Endometrial microvascular endothelial cells (primary cell): ENCODE data around the gene PTDSS2. TPM values are rescaled to one million over a fixed set of nuclear protein-coding genes. Genes with fewer than 3 reads are reported as not detected.

Experiments
- in situ Hi-C: cut with HindIII; loops from 2 replicates; pipeline ENCODE4 v1.10.0; 2017; ENCODE audit warnings: low sequenced_read_pairs, low pct_unique_long_range_greater_than_20kb; ENCODE audit errors: inconsistent ontology term
- total RNA-seq: library from RNA; depleted of rRNA; stranded (reverse); fragments of >200 nt; gene quantifications from one replicate; pipeline ENCODE4 v1.2.3, GENCODE V29; 2015; ENCODE audit errors: inconsistent ontology term

Gene PTDSS2
- total RNA-seq, 1 donor from 2014 or later: 43.1 TPM

DNA sequence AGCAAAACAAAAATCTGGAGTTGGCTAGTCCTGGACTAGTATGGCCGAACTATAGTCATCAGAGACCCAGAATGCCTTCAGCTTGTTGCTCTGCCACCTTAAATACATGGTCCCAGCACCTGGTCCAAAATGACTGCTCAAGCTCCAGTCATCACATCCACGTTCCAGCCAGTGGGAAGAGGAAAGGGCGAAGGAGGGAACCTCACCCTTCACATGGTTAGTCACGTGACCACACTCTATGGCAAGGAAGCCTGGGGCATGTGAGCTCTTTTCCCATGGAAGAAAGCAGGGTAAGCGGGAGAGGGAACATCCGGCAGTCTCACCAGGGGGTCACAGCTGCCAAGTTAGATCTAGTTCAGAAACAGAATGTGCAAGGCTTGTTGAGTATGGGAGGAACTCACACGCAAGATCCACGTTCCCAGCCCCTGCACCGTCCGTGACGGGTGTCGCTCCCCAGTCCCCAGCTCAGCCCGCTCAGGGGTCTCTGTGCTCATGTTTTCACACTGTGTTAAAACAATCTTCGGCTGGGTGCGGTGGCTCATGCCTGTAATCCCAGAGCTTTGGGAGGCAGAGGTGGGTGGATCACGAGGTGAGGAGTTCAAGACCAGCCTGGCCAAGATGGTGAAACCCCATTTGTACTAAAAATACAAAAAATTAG, 6.4 kb upstream of the PTDSS2 start:
- in situ Hi-C loops: no loop called here

DNA sequence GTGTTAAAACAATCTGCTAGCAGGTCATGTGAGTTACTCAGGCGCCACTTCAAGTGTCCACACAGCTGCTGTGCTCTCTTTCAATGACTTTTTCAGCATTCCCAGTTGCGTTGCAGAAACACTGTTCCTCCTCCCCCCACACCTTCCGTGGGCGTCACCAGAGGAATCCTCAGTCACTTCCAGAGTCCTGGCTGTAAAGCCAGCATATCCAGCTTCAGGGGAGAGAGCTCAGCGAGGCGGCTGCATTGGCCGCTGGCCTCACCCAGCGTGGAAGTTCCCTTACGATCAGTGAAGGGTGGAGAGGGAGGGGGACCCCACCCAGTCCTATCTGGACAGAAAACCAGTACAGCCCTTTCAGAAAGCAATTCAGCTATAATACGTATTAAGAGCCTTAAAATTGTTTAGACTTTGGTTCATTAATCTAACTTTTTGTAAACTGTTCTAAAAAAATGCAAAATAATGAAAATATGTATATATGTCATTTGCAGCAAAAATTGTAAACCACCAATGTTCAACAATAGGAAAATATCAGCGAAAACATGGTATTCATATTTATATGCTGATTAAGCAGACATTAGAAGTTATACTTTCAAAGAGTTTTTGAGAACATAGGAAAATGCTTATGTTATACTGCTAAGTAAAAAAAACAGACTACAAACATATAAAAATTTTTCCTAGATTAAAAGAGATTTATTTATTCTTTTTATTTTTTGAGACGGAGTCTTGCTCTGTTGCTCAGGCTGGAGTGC, 5.5 kb upstream of the PTDSS2 start:
- in situ Hi-C loops: no loop called here

DNA sequence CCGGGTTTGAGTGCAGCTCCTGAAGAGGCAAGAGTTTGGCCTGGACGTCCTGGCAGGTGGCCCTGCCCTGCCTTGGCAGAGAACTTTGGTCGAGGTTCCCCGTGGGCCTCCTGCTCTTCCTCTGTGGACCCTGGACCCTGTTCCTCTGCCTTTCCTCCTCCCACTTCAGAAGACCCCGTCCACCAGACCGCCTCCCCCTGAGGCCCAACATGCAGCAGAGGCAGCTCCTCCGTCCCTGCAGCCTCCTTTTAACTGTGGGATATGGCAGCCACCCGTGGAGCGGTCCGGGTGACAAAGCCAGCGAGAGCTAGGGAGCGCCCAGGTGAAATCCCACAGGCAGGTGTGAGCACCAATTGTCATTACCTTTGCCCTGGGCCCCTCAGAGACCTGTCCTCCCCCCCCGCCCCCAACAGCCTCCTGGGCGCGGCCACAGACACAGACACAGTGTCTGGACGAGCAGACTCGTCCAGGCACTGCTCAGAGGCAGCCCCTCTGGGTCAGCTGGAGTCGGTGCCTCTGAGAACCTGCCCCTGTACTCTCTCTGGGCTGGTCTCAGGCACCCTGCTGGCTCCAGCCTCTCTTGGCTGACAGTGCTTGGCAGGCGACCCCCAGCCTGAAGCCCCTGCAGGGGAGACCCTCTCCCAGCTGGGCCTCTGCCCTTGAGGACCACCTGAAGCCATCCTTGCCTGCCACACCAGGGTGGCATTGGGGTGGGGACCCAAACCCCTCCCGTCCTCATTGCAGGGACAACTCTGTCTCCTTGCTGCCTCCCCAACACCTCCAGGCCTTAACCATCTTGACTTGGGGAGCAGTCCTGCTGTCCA, 4.1 kb upstream of the PTDSS2 start:
- in situ Hi-C loops: no loop called here

GRCh38 chr11:446891-447290, 3.2 kb upstream of the PTDSS2 start:
- in situ Hi-C loops: no loop called here

DNA sequence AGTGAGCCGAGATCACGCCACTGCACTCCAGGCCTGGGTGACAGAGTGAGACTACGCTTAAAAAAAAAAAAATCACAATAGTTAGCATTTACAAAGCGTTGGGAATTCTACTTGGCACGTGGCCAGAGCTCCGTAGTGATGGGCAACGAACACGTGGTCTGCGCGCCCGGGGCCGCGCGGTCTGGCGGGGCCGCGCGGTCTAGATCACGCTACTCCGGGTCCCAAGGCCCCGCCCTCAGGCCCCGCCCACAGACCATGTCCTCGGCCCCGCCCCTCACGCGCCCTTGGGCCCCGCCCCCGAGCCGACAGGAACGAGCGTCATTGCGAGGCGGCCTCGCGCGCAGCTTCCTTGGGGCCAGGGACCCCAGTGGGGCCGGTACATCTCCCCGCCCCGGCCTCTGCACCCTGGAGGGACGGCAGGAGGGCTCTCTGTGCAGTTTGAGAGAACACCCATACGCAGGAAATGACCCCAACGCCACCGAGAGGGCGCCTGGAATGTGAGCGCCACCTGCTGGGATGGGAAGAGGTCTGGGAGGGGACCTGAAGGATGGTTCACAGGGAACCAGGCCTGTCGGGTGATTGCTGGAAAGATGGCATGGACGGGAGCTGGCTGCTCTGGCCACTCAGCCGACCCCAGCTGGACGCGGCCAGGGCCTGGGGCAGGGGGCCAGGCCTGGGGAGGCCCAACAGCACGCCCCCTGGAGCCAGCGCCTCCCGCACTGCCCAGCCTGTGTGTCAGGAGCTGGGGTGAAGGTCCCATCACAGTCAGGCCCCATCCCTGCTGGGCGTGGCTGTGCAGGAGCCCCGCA, 2.0 kb upstream of the PTDSS2 start:
- in situ Hi-C loops: no loop called here

DNA sequence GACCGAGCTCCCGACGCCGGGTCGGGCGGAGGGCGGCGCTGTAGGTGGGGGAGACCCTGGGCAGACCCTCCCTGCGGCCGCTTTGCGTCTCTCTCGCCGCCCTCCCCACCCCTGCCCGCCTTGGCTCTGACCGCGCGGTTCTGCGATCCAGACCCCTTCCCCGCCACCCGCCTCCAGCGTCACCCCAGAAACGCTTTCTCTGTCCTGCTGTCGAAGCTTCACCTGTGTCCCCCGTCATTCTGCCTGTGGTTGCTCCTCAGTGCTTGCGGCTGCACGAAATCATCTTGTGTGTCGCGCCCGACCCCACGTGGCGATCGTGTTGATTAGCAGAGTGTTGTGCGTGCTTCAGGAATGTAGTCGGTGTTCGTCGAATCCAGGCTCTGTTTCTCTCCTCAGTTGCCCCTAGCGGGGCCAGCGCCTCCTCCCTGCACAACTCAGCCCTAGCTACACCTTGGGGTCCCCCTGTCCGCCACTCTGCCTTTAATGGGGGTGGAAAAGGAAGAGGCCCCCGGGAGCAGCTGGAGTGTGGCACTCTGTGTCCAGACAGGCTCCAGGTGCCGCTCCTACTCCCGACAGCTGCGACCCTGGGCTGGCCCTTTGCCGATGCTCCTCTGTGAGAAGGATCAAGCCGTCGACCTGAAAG, 851 bp downstream of the PTDSS2 start:
- in situ Hi-C loops: no loop called here

- in situ Hi-C loops: no loop called here
These were observed 1.7 kb downstream of the PTDSS2 start for GRCh38 chr11:451738-452137.

- in situ Hi-C loops: no loop called here
These were observed 2.2 kb downstream of the PTDSS2 start for GRCh38 chr11:452203-452744.

GRCh38 chr11:452916-453527, 2.9 kb downstream of the PTDSS2 start:
- in situ Hi-C loops: no loop called here

- in situ Hi-C loops: no loop called here
These were observed 3.5 kb downstream of the PTDSS2 start for GRCh38 chr11:453564-453963.

DNA sequence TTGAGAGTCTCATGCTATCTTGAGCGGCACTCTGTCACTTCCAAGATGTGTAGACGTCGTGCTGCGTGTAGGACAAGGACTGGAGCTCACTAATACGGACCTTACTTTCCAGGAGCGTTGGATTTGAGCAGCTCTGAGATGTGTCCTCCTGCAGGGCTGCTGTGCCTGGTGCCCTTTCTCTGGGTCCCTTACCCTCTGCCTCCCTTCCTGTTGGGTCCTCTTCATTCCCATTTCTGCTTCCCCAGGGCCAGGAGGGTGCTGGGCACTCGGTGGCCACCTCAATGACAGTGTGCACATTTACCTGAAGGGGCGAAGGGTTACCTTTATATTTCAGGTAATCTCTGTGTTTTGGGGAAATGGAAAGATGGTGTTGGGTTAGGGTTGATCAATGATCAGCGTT, 4.0 kb downstream of the PTDSS2 start:
- in situ Hi-C loops: no loop called here

DNA sequence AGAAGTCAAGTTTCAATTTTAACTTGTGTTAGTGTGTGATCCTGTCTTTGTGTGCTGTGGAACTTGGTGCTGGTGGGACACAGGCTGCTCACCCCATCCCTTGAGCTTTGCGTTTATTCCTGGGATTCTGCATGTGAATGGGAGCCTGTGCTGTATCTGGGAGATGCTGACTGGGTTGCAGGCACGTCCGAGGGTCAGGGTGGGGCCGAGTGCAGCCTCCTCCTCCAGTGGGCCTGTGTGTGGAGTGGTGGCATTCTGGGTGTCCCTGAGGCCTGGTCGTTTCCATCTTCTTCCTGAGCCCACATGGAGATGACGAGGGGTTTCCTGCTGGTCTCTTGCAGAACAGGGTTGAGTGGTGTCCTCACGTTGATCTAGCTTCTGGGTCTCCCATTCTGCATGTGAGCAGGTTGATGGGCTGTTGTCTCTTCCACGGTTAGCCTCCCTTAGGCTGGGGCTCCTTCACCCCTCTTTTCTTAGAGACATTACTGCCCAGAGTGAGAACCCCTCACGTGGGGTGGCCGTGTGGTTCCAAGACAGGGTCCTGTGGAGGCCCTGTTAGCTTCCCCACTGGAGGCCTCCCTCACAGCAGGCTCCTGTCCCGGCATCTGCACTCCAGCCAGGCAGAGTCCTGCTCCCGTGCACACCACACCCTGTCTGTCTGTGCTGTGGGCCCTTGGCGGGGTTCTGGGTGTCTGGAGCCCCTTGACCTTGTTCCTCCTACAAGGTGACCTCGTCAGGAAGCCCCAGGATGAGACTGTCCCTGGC, 4.9 kb downstream of the PTDSS2 start:
- in situ Hi-C loops: no loop called here

- in situ Hi-C loops: no loop called here
These were observed 5.6 kb downstream of the PTDSS2 start for GRCh38 chr11:455566-456147.

DNA sequence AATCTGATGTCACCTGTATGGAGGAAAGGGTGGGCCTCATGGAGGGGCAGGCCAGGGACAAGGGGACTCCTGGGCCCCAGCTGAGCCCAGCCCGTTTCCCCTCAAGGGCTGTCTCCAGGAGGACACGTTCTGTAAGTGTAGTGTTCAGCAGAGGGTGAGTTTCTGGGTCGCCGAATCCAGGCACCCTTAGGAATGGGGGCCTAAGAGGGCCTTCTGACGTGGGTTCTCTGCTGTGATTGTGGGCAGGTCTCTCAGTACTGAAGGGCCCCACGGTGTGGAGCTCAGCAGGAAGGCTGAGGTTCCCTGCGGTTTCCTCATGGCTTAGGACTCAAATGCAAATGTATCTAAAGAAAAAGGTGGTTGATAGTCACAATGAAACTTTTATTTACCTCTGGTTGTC, 6.5 kb downstream of the PTDSS2 start:
- in situ Hi-C loops: no loop called here

DNA sequence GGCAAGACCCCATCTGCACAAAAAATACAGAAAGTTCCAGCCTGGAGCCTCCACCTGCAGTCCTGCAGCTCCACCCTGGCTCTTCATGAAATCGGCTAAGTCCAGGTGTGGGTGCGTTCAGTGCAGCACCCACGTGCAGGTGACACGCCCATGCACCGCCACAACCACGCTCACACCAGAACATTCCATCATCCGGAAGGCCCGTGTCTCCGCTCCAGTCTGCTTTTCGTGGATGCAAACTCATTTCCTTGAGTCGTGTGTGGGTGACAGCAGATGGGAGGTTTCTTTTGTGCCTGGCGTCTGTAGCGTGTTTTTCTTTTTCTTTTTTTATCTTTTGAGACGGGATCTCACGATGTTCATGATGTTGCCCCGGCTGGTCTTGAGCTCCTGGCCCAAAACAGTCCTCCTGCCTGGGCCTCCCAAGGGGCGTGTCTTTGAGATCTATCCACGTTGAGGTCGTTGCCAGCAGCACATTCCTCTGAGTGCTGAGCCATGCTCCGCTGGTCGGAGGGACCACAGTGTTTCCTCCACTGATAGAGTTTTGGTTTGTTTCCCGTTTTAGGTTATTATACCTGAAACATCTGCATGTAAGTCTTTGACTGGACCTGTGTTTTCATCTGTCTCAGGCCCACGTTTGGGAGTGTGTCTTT, 7.2 kb downstream of the PTDSS2 start:
- in situ Hi-C loops: no loop called here

DNA sequence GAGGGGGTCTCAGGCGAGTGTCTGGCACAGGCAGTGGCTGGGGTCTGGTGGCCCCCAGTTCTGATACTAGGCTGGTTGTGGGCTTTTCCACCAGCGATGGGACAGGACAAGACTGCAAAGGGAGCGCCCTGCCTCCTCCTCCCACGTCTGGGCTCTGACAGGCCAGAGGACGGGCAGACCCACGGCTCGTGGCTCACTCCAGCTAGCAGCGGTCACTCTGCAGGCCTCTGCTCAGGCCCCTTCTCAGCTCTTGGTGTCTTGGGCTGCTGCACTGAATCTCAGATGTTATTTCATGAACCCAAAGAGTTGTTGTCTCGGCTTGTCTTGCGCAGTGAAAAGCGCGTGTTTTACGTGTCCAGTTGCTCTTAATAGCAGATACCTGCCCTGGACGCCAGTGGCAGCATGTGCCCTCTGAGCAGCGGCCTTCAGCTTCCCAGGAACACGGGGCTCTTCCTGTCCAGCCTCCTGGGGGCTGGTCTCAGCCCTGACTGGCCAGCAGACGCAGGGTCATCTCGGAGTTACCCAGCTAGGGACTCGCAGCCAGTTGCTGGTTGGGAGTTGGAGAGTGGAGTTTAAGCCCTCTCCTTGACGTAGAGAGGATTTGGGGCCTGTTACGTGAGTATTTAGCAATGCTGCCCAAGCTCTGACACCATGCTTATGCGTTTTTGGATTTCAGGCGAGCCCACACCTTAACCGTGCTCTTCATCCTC, 9.6 kb downstream of the PTDSS2 start:
- in situ Hi-C loops: no loop called here
